GM13976 (cell line): ENCODE measurements around the gene LRP8.

Experiments used
- DNase-seq: peaks from one replicate; pipeline ENCODE4 v3.0.0; 2012; ENCODE audit warnings: low spot score
- in situ Hi-C: fragments of 300-500 bp; cut with MboI; formaldehyde crosslinking; loops from one replicate; pipeline ENCODE4 v1.12.0; 2022; ENCODE audit warnings: low sequenced_read_pairs, mixed read lengths, inconsistent platforms; ENCODE audit not compliant: unreplicated experiment
- TF ChIP-seq, protein P1 (sequence below): IDR thresholded peaks from 2 replicates; pipeline ENCODE4 v1.5.1; 2012; ENCODE audit warnings: borderline replicate concordance, mild to moderate bottlenecking; ENCODE audit not compliant: insufficient read depth; ENCODE audit errors: extremely low read depth, missing control alignments, control extremely low read depth

LRP8 gene

DNA sequence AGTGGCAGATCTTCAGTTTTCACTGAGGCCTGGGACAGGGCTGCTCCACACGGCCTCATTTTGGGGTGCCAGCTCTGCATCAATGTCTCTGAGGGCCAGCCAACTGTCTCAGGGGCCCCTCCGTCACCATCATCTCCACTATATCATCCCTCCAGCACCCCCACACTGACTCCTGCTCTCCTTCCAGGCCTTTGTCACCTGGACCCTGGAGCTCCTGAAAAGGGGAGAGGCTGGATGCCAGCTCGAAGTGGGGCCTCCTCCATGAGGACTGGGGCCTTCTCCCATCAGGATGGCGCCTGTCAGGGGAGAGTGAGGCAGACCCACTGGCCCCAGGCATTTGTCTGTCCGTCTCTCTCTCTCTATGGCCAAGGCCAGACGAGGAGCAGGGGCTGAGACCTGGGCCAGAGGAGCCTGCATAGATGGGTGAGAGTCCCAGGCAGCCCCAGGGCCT lies 44.7 kb upstream of the LRP8 start:
- TF ChIP-seq, protein P1, sequence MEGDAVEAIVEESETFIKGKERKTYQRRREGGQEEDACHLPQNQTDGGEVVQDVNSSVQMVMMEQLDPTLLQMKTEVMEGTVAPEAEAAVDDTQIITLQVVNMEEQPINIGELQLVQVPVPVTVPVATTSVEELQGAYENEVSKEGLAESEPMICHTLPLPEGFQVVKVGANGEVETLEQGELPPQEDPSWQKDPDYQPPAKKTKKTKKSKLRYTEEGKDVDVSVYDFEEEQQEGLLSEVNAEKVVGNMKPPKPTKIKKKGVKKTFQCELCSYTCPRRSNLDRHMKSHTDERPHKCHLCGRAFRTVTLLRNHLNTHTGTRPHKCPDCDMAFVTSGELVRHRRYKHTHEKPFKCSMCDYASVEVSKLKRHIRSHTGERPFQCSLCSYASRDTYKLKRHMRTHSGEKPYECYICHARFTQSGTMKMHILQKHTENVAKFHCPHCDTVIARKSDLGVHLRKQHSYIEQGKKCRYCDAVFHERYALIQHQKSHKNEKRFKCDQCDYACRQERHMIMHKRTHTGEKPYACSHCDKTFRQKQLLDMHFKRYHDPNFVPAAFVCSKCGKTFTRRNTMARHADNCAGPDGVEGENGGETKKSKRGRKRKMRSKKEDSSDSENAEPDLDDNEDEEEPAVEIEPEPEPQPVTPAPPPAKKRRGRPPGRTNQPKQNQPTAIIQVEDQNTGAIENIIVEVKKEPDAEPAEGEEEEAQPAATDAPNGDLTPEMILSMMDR: no peak
- DNase-seq: no peak
- in situ Hi-C loops: no loop called here

DNA sequence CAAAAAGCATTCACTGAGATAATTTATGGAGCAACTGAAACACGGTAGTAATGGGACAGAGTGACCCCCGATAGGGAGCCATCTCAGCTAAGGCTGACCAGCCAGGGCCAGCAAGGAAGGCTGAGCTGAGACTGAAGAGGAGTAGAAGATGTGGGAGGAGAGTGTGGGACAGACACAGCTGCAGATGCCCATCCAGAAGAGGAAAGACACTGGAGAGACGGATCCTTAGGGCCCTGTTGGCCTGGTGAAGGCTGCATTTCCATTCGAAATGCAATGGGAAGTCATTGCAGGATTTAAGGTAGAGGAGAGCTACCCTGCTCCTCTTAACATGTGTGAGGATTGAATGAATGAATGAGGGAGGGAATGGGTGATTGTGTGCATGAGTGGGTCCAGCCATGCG lies 44.0 kb upstream of the LRP8 start:
- TF ChIP-seq, protein P1: no peak
- in situ Hi-C loops: no loop called here
- no peak for DNase-seq

DNA sequence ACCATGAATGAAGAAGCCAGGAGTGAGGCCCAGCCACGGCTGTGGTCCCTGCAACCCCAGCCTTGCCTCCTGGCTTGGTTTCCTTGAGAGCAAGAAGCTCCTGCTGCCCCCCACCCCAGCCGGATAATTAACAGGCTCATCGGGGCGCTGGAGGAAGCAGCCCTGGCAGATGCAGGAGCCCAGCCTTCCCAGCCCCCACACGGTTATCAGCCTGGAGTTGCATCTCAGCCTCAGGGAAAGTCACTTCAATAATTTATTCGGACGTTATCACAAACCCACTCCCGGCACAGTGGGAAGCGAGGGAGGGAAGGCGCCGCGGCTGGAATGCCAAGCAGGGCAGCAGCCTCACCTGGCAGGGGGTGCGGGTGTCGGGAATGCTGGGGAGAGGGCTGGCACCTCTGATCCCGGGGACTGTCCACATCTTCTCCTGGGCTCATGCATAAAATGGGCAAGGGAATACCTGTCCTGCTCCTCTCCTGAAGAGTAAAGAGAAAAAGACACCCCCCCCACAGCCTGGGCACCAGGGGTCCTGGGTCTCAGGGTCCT lies 43.3 kb upstream of the LRP8 start:
- TF ChIP-seq, protein P1: no peak
- DNase-seq: no peak
- in situ Hi-C loops: no loop called here

DNA sequence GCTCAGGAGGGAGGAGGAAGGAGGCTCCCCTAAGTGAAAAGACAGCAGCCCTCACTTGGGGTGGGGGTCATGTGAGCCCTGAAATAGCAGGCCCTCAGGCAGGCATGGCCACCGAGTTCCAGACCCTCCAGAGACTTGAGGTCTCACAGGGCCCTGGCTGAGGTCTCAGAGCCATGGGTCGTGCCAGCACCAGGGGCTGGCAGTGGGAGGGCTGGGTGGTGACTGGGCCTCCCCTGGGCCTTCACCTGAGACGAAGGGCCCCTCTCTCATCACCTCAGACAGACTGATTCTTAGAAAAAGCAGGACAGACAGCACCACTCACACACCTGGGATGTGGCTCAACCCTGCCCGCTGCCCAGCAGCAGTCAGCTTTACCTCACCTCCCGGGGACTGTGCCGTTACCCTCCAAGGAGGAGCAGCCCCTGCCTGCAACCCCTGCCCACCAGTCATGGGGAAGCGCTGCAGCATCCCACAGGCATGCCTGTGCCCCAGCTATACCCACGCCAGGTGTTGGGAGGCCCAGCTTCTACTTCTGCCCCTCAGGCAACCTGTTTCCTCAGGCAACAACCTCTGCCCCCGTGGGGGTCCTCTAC lies 42.6 kb upstream of the LRP8 start:
- TF ChIP-seq, protein P1: no peak
- in situ Hi-C loops: no loop called here

DNA sequence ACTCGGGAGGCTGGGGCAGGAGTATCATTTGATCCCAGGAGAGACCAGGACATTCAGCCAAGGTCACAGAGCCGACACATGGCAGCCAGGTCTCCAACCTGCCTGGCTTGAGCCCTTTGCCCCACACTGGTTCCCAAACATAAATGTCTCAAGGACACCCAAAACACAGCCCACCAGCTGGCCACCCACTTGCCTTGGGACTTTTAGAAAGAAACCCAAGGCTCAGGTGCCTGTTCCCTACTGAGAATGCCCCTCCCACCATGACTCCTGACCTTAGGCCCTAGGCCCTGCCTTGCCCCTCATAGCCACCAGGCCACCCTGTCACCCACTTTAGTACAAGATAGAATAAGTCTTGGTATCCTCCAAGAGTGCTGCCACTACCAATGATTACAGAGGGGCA lies 41.9 kb upstream of the LRP8 start:
- in situ Hi-C loops: no loop called here

More for the DNA sequence above, 42.6 kb upstream of the LRP8 start:
- DNase-seq: no peak

DNA sequence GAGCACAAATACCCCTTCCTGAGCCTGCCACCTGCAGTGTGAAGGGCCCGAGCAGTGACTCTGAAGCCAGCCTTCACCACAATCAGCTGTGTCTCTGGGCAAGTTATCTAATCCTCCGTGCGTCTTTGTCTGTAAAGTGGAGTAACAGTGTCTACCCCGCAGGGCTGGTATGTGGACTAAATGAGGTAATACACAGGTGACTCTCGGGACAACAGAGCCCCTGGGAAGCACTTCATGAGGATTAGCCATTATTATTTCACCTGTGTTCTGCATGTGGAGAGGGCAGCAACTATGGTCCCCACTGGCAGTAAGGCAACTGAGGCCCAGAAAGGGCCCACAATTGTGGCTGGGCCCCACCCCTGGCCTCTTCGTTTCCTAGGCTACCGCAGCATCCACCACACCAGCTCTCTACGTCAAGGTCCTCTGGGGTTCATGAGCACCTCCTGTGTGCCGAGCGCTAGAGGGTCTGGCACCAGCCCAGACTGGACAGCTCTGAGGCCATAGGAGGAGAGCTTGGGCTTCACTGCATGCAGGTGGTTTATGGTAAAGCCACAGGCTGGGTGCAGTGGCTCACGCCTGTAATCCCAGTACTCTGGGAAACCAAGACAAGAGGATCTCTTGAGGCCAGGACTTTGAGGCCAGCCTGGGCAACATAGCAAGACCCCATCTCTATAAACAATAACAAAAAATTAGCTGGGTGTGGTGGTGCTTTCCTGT lies 41.3 kb upstream of the LRP8 start:
- no peak for DNase-seq
- TF ChIP-seq, protein P1: no peak
- in situ Hi-C loops: no loop called here

More for the DNA sequence above, 41.9 kb upstream of the LRP8 start:
- TF ChIP-seq, protein P1: no peak
- no peak for DNase-seq
